Subcutaneous abdominal adipose tissue (tissue), 5 donors: Measurements from ENCODE around the gene CBR3.

Experiments used
- H3K27ac ChIP-seq: one replicate; pipeline ENCODE4 v1.7.0; 2013; ENCODE audit warnings: low read depth, mild to moderate bottlenecking, inconsistent platforms, low read length, moderate library complexity
- H3K27me3 ChIP-seq, 5 donors: one replicate each; pipeline ENCODE4 v1.7.0; 2013; ENCODE audit warnings: low read length in 5 of 5, inconsistent platforms in 1 of 5; ENCODE audit not compliant: control insufficient read depth in 5 of 5, insufficient read depth in 4 of 5
- H3K36me3 ChIP-seq, 5 donors: one replicate each; pipeline ENCODE4 v1.7.0; 2013; ENCODE audit warnings: low read length in 5 of 5; ENCODE audit not compliant: control insufficient read depth in 5 of 5, insufficient read depth in 5 of 5
- H3K4me1 ChIP-seq, 5 donors: one replicate each; pipeline ENCODE4 v1.7.0; 2013; ENCODE audit warnings: low read length in 5 of 5, mild to moderate bottlenecking in 3 of 5, moderate library complexity in 1 of 5; ENCODE audit not compliant: control insufficient read depth in 5 of 5, insufficient read depth in 5 of 5
- H3K4me3 ChIP-seq, 5 donors: one replicate each; pipeline ENCODE4 v1.7.0; 2013; ENCODE audit warnings: low read length in 5 of 5, low read depth in 1 of 5
- H3K9ac ChIP-seq, 5 donors: one replicate each; pipeline ENCODE4 v1.7.0; 2013; ENCODE audit warnings: low read length in 5 of 5, mild to moderate bottlenecking in 4 of 5, moderate library complexity in 3 of 5
- H3K9me3 ChIP-seq, 5 donors: one replicate each; pipeline ENCODE4 v1.7.0; 2013; ENCODE audit warnings: low read length in 5 of 5; ENCODE audit not compliant: control insufficient read depth in 5 of 5
- donor health status: healthy.
- donor health status: healthy.
- donor health status: healthy.
- donor health status: healthy.
- donor health status: healthy.

CBR3 gene

GRCh38 chr21:36193200-36193599, 58.3 kb downstream of the CBR3 start:
- no peak overlapping the region for H3K9ac ChIP-seq
- H3K36me3 ChIP-seq: peaks cover 0 to 3% (median 0%) of the 10 kb centered on the region in 5 donors
- H3K4me3 ChIP-seq: no peak overlapping the region
- no peaks in the 10 kb centered on the region for H3K27me3 ChIP-seq
- H3K27ac ChIP-seq: no peak overlapping the region
- peaks cover 0 to 3% (median 0%) of the 10 kb centered on the region in 5 donors for H3K4me1 ChIP-seq
- no peaks in the 10 kb centered on the region for H3K9me3 ChIP-seq

GRCh38 chr21:36194024-36194423, 59.1 kb downstream of the CBR3 start:
- H3K9ac ChIP-seq: no peak overlapping the region
- H3K27me3 ChIP-seq: no peaks in the 10 kb centered on the region
- peaks cover 0 to 7% (median 3%) of the 10 kb centered on the region in 5 donors for H3K36me3 ChIP-seq
- H3K9me3 ChIP-seq: no peaks in the 10 kb centered on the region
- no peak overlapping the region for H3K4me3 ChIP-seq
- no peak overlapping the region for H3K27ac ChIP-seq
- peaks cover 0 to 2% (median 0%) of the 10 kb centered on the region in 5 donors for H3K4me1 ChIP-seq

- peaks cover 0 to 2% (median 0%) of the 10 kb centered on the region in 5 donors for H3K4me1 ChIP-seq
- no peak overlapping the region for H3K27ac ChIP-seq
- H3K36me3 ChIP-seq: peaks cover 0 to 15% (median 8%) of the 10 kb centered on the region in 5 donors
- no peaks in the 10 kb centered on the region for H3K9me3 ChIP-seq
- H3K27me3 ChIP-seq: no peaks in the 10 kb centered on the region
- no peak overlapping the region for H3K9ac ChIP-seq
- no peak overlapping the region for H3K4me3 ChIP-seq
Measured at GRCh38 chr21:36195613-36196012, 60.7 kb downstream of the CBR3 start.
